Testis (tissue), 3 donors: Measurements from ENCODE around the gene KAT6B. TPM values are rescaled to one million over a fixed set of nuclear protein-coding genes. Genes with fewer than 3 reads are reported as not detected.

ENCODE experiments used
- DNase-seq: peaks from one replicate; pipeline ENCODE4 v3.0.0-alpha.2; 2019
- H3K27ac ChIP-seq, 2 donors: fragments of 200-600 bp; sonication (generic); one replicate each; pipeline ENCODE4 v1.5.1; 2019
- H3K27me3 ChIP-seq: fragments of 200-600 bp; sonication (generic); one replicate; pipeline ENCODE4 v1.5.1; 2019
- H3K36me3 ChIP-seq: fragments of 200-600 bp; sonication (generic); one replicate; pipeline ENCODE4 v1.5.1; 2017; ENCODE audit warnings: low read depth; ENCODE audit errors: missing control alignments
- H3K4me1 ChIP-seq: fragments of 200-600 bp; sonication (generic); one replicate; pipeline ENCODE4 v1.5.1; 2019
- H3K4me3 ChIP-seq, 2 donors: fragments of 200-600 bp; sonication (generic); one replicate each; pipeline ENCODE4 v1.5.1; 2017 to 2019
- H3K9me3 ChIP-seq: fragments of 200-600 bp; sonication (generic); one replicate; pipeline ENCODE4 v1.5.1; 2017
- CTCF ChIP-seq, 3 experiments: fragments of 450-650 bp in 2 of 3; fragments of 200-600 bp in 1 of 3; sonication (generic) in 1 of 3; IDR thresholded peaks; one replicate each; pipeline ENCODE4 v1.5.1; 2016 to 2019; ENCODE audit warnings: antibody characterized with exemption in 3 of 3, mild to moderate bottlenecking in 2 of 3, moderate library complexity in 1 of 3
- POLR2A ChIP-seq: fragments of 450-650 bp; IDR thresholded peaks from one replicate; pipeline ENCODE4 v1.6.1; 2017; ENCODE audit warnings: antibody characterized with exemption, mild to moderate bottlenecking, moderate library complexity
- WGBS, 2 donors: methylation state at CpG; one replicate each; pipeline ENCODE4 v1.1.5; 2018; 5-methylcytosine and 5-hydroxymethylcytosine counted together
- intact Hi-C: fragments of 100-400 bp; cut with DNase I; formaldehyde crosslinking; loops from one replicate; pipeline ENCODE4 v1.15.1; 2023; ENCODE audit warnings: low total_unique reads
- polyA plus RNA-seq: library from polyadenylated mRNA; stranded (reverse); fragments of 350-450 nt; fragmentation: Illumina TruSeq; extraction: RNeasy Lipid Tissue Mini Kit (QIAGEN cat#74804); gene quantifications from one replicate; pipeline ENCODE4 v1.2.3, GENCODE V29; 2014; ENCODE audit warnings: low read depth, low replicate concordance; ENCODE audit not compliant: insufficient read depth
- total RNA-seq, 2 donors: library from RNA; depleted of rRNA; stranded (reverse); fragments of >200 nt; gene quantifications; one replicate each; pipeline ENCODE4 v1.2.3, GENCODE V29; 2016

The KAT6B gene
- total and polyA plus RNA-seq, 3 donors from 2014 or later: 23.9 to 109 (median 106) TPM

- no peak overlapping the region for H3K4me3 ChIP-seq
Observed at GRCh38 chr10:74937266-74937856, 111.0 kb downstream of the KAT6B start.

GRCh38 chr10:74944205-74944604, 117.8 kb downstream of the KAT6B start:
- TF ChIP-seq CTCF (IDR thresholded peaks at IDR 0.05) (no peak), POLR2A (no peak)
- no peaks in the 10 kb centered on the region for H3K9me3 ChIP-seq
- no peaks in the 10 kb centered on the region for H3K27me3 ChIP-seq
- no peak overlapping the region for H3K27ac ChIP-seq
- H3K4me3 ChIP-seq: no peak overlapping the region
- DNase-seq: no peak
- intact Hi-C loops: no loop called here
- H3K36me3 ChIP-seq: no peaks in the 10 kb centered on the region
- WGBS, 2 donors: 71% methylated on average over 7 of the region's 7 CpGs
- H3K4me1 ChIP-seq: peaks cover 7% of the 10 kb centered on the region

More at GRCh38 chr10:74937266-74937856, 111.0 kb downstream of the KAT6B start:
- DNase-seq: no peak
- H3K27me3 ChIP-seq: no peaks in the 10 kb centered on the region
- TF ChIP-seq CTCF (IDR thresholded peaks at IDR 0.05): no peak
- no peak for TF ChIP-seq POLR2A
- peaks cover 15% of the 10 kb centered on the region for H3K4me1 ChIP-seq
- H3K27ac ChIP-seq: no peak overlapping the region
- 70 to 76% methylated on average over 1 of the region's 1 CpG for WGBS, 2 donors
- no peaks in the 10 kb centered on the region for H3K36me3 ChIP-seq
- H3K9me3 ChIP-seq: no peaks in the 10 kb centered on the region
- intact Hi-C loops: no loop called here

GRCh38 chr10:74947781-74948401, 121.5 kb downstream of the KAT6B start:
- Histone ChIP-seq H3K27me3 (no peaks in the 10 kb centered on the region), H3K9me3 (no peaks in the 10 kb centered on the region), H3K4me3 (no peak overlapping the region), H3K27ac (no peak overlapping the region), H3K4me1 (no peaks in the 10 kb centered on the region), H3K36me3 (no peaks in the 10 kb centered on the region)
- intact Hi-C loops: no loop called here
- 95 to 100% methylated on average over 1 of the region's 1 CpG for WGBS, 2 donors
- TF ChIP-seq CTCF (IDR thresholded peaks at IDR 0.05): no peak
- no peak for TF ChIP-seq POLR2A
- DNase-seq: no peak

GRCh38 chr10:74949034-74949832, 122.8 kb downstream of the KAT6B start:
- Histone ChIP-seq H3K36me3 (no peaks in the 10 kb centered on the region), H3K4me3 (no peak overlapping the region), H3K9me3 (no peaks in the 10 kb centered on the region), H3K4me1 (peaks cover 9% of the 10 kb centered on the region), H3K27ac (no peak overlapping the region), H3K27me3 (no peaks in the 10 kb centered on the region)
- intact Hi-C loops: no loop called here
- no peak for DNase-seq
- 81% methylated on average over 5 of the region's 5 CpGs for WGBS, 2 donors
- no peak for TF ChIP-seq POLR2A
- TF ChIP-seq CTCF (IDR thresholded peaks at IDR 0.05): no peak
